NCI-H69 (cell line): Measurements from ENCODE around the gene POMT2.

ENCODE experiments used
- DNase-seq: peaks from one replicate; lab custom pipeline; 2025; lab: John Stamatoyannopoulos, UW

POMT2 gene

GRCh38 chr14:77240336-77240915, 80.3 kb downstream of the POMT2 start:
- DNase-seq: peak; percentile 14

GRCh38 chr14:77239412-77239811, 81.3 kb downstream of the POMT2 start:
- no peak for DNase-seq

GRCh38 chr14:77238996-77239395, 81.7 kb downstream of the POMT2 start:
- peak; percentile 51 for DNase-seq

GRCh38 chr14:77238356-77238755, 82.3 kb downstream of the POMT2 start:
- DNase-seq: no peak

GRCh38 chr14:77236814-77237213, 83.9 kb downstream of the POMT2 start:
- DNase-seq: peak; percentile 45

- no peak for DNase-seq
Observed at GRCh38 chr14:77231721-77232120, 89.0 kb downstream of the POMT2 start.

GRCh38 chr14:77230914-77231313, 89.8 kb downstream of the POMT2 start:
- DNase-seq: no peak

GRCh38 chr14:77228056-77228455, 92.6 kb downstream of the POMT2 start:
- DNase-seq: no peak

- no peak for DNase-seq
Observed at GRCh38 chr14:77225892-77226557, 94.7 kb downstream of the POMT2 start.

GRCh38 chr14:77225254-77225653, 95.4 kb downstream of the POMT2 start:
- no peak for DNase-seq
